Epithelial cell of prostate (primary cell): ENCODE measurements around the gene PPP1R15A.
"Not testable (repeated sequence)": the region's sequence is repeated elsewhere in the genome, so short reads cannot be mapped to it uniquely, and the experiment has no call there.

Experiments
- DNase-seq: peaks from one replicate; pipeline ENCODE4 v3.0.0-alpha.2; 2011; ENCODE audit warnings: low read depth, low spot score
- H3K27ac ChIP-seq: fragments of 450-650 bp; 2 replicates; pipeline ENCODE4 v1.5.1; 2017; ENCODE audit warnings: mild to moderate bottlenecking

PPP1R15A gene

GRCh38 chr19:48872182-48872883, at the start of gene PPP1R15A:
TSS of gene PPP1R15A (plus strand) at chr19:48872421. CDS start at chr19:48873234, 813 bp downstream.
- H3K27ac ChIP-seq: peak within 1 kb of the TSS; percentile 100

GRCh38 chr19:48822514-48822913, 49.7 kb upstream of the PPP1R15A start:
- no peak for DNase-seq
- no peak overlapping the region for H3K27ac ChIP-seq

More at GRCh38 chr19:48872182-48872883, at the start of gene PPP1R15A:
- DNase-seq: peak; percentile 94

- no peak overlapping the region for H3K27ac ChIP-seq
- DNase-seq: no peak
Measured at GRCh38 chr19:48826606-48827020, 45.6 kb upstream of the PPP1R15A start.

GRCh38 chr19:48830088-48830487, 42.1 kb upstream of the PPP1R15A start:
- DNase-seq: no peak
- H3K27ac ChIP-seq: no peak overlapping the region

- no peak for DNase-seq
- H3K27ac ChIP-seq: no peak overlapping the region
Measured at GRCh38 chr19:48830965-48831364, 41.3 kb upstream of the PPP1R15A start.

GRCh38 chr19:48833049-48833448, 39.2 kb upstream of the PPP1R15A start:
- no peak for DNase-seq
- no peak overlapping the region for H3K27ac ChIP-seq

- no peak overlapping the region for H3K27ac ChIP-seq
Measured at GRCh38 chr19:48833977-48834376, 38.2 kb upstream of the PPP1R15A start.

GRCh38 chr19:48835734-48836088, 36.5 kb upstream of the PPP1R15A start:
- peak overlapping the region; percentile 20 for H3K27ac ChIP-seq

More at GRCh38 chr19:48833977-48834376, 38.2 kb upstream of the PPP1R15A start:
- no peak for DNase-seq

GRCh38 chr19:48836089-48837017, 35.9 kb upstream of the PPP1R15A start, which contains the start of gene HSD17B14:
TSS of gene HSD17B14 (minus strand) at chr19:48836491. CDS start at chr19:48836411, 80 bp downstream.
- peak within 1 kb of the TSS; percentile 20 for H3K27ac ChIP-seq
- no peak for DNase-seq

More at GRCh38 chr19:48835734-48836088, 36.5 kb upstream of the PPP1R15A start:
- no peak for DNase-seq

GRCh38 chr19:48837051-48837524, 35.1 kb upstream of the PPP1R15A start:
- no peak for DNase-seq
- H3K27ac ChIP-seq: no peak overlapping the region

- no peak for DNase-seq
- no peak overlapping the region for H3K27ac ChIP-seq
Measured at GRCh38 chr19:48837687-48838086, 34.5 kb upstream of the PPP1R15A start.

GRCh38 chr19:48841047-48841446, 31.2 kb upstream of the PPP1R15A start:
- no peak for DNase-seq
- H3K27ac ChIP-seq: no peak overlapping the region

- no peak for DNase-seq
- no peak overlapping the region for H3K27ac ChIP-seq
Measured at GRCh38 chr19:48841571-48841970, 30.6 kb upstream of the PPP1R15A start.

GRCh38 chr19:48842789-48843162, 29.4 kb upstream of the PPP1R15A start:
- no peak overlapping the region for H3K27ac ChIP-seq
- no peak for DNase-seq

GRCh38 chr19:48844472-48844871, 27.7 kb upstream of the PPP1R15A start:
- no peak for DNase-seq

GRCh38 chr19:48845384-48845783, 26.8 kb upstream of the PPP1R15A start:
- H3K27ac ChIP-seq: no peak overlapping the region

More at GRCh38 chr19:48844472-48844871, 27.7 kb upstream of the PPP1R15A start:
- H3K27ac ChIP-seq: no peak overlapping the region

GRCh38 chr19:48846659-48847058, 25.6 kb upstream of the PPP1R15A start:
- H3K27ac ChIP-seq: not testable (repeated sequence)

More at GRCh38 chr19:48845384-48845783, 26.8 kb upstream of the PPP1R15A start:
- no peak for DNase-seq

GRCh38 chr19:48852292-48852691, 19.9 kb upstream of the PPP1R15A start:
- no peak for DNase-seq
- H3K27ac ChIP-seq: no peak overlapping the region

More at GRCh38 chr19:48846659-48847058, 25.6 kb upstream of the PPP1R15A start:
- DNase-seq: not testable (repeated sequence)

- DNase-seq: no peak
- no peak overlapping the region for H3K27ac ChIP-seq
Measured at GRCh38 chr19:48853483-48853882, 18.7 kb upstream of the PPP1R15A start.

- H3K27ac ChIP-seq: no peak overlapping the region
- no peak for DNase-seq
Measured at GRCh38 chr19:48854103-48854502, 18.1 kb upstream of the PPP1R15A start.

- no peak overlapping the region for H3K27ac ChIP-seq
- DNase-seq: no peak
Measured at GRCh38 chr19:48856921-48857320, 15.3 kb upstream of the PPP1R15A start.
